Endothelial cell of umbilical vein (primary cell): Measurements from ENCODE around the gene MYH14. TPM values are rescaled to one million over a fixed set of nuclear protein-coding genes. Genes with fewer than 3 reads are reported as not detected.

ENCODE experiments used
- BruUV-seq: library from RNA; stranded (reverse); fragments of 400-500 nt; replicated peaks from 2 replicates; lab custom pipeline; 2021; lab: Mats Ljungman, UMichigan
- CTCF ChIA-PET: fragments of 300-600, 350-600 bp; sonication (Branson Sonifier 250); formaldehyde crosslinking; loops from one replicate; lab custom pipeline; 2021; ENCODE audit warnings: antibody characterized with exemption, inconsistent platforms; lab: Charles Lee
- POLR2A ChIA-PET: fragments of 300-600, 350-600 bp; sonication (Branson Sonifier 250); formaldehyde crosslinking; loops from one replicate; lab custom pipeline; 2021; ENCODE audit warnings: antibody characterized with exemption, inconsistent platforms; lab: Charles Lee
- DNase-seq: peaks from one replicate; pipeline ENCODE4 v3.0.0-alpha.2; 2011; ENCODE audit warnings: low read depth, low spot score
- FAIRE-seq: peaks from 2 replicates; lab custom pipeline; 2011; peaks lifted over from hg19 to GRCh38; lab: Jason Lieb, UNC
- H2AFZ ChIP-seq: 2 replicates; pipeline ENCODE4 v1.6.0; 2012; ENCODE audit warnings: low read depth, low read length, control low read depth, inconsistent platforms
- H3K27ac ChIP-seq: 2 replicates; pipeline ENCODE4 v1.5.1; 2011; ENCODE audit warnings: low read depth, mild to moderate bottlenecking, control low read depth, low read length, moderate library complexity; ENCODE audit not compliant: insufficient read depth
- H3K27me3 ChIP-seq, 2 experiments: 2 replicates each; pipeline versions ENCODE4 v1.6.0 to v1.6.1; 2011; ENCODE audit warnings: low read length in 2 of 2, mixed read lengths in 1 of 2; ENCODE audit not compliant: control insufficient read depth in 2 of 2, insufficient read depth in 2 of 2
- H3K36me3 ChIP-seq, 2 experiments: 2 replicates in 1 of 2; 3 replicates in 1 of 2; pipeline ENCODE4 v1.5.1; 2011; ENCODE audit warnings: low read length in 2 of 2, mild to moderate bottlenecking in 1 of 2, moderate library complexity in 1 of 2; ENCODE audit not compliant: control insufficient read depth in 2 of 2, insufficient read depth in 2 of 2; ENCODE audit errors: extremely low read depth in 1 of 2
- H3K4me1 ChIP-seq: 3 replicates; pipeline ENCODE4 v1.5.1; 2011; ENCODE audit warnings: mild to moderate bottlenecking, low read length; ENCODE audit not compliant: control insufficient read depth, insufficient read depth; ENCODE audit errors: extremely low read depth
- H3K4me2 ChIP-seq: 2 replicates; pipeline ENCODE4 v1.6.1; 2011; ENCODE audit warnings: low read length, control low read depth, mixed read lengths; ENCODE audit not compliant: insufficient read depth
- H3K4me3 ChIP-seq, 3 experiments: fragments of 200-600 bp in 1 of 3; sonication (generic), shearing (Covaris generic) in 1 of 3; replicated peaks in 1 of 3; 2 replicates each; pipeline ENCODE4 v1.5.1; 2011 to 2016; ENCODE audit warnings: control low read depth in 3 of 3, low read length in 3 of 3, mild to moderate bottlenecking in 2 of 3, inconsistent platforms in 1 of 3, low read depth in 1 of 3, moderate library complexity in 1 of 3; ENCODE audit not compliant: insufficient read depth in 1 of 3
- H3K79me2 ChIP-seq: 2 replicates; pipeline ENCODE4 v1.6.0; 2012; ENCODE audit warnings: low read length, inconsistent platforms; ENCODE audit not compliant: control insufficient read depth, insufficient read depth
- H3K9ac ChIP-seq: replicated peaks from 2 replicates; pipeline ENCODE3; 2011; ENCODE audit warnings: low read length, control low read depth; ENCODE audit not compliant: insufficient read depth; ENCODE audit errors: extremely low read depth
- H3K9me1 ChIP-seq: replicated peaks from 3 replicates; pipeline ENCODE4 v1.6.0; 2011; ENCODE audit warnings: mild to moderate bottlenecking, low read length; ENCODE audit not compliant: control insufficient read depth, insufficient read depth; ENCODE audit errors: extremely low read depth
- H3K9me3 ChIP-seq: replicated peaks from 2 replicates; pipeline ENCODE4 v1.5.1; 2012; ENCODE audit warnings: low read length, inconsistent platforms; ENCODE audit not compliant: control insufficient read depth, insufficient read depth
- H4K20me1 ChIP-seq: replicated peaks from 2 replicates; pipeline ENCODE3; 2011; ENCODE audit warnings: mild to moderate bottlenecking, low read length; ENCODE audit not compliant: control insufficient read depth, insufficient read depth; ENCODE audit errors: extremely low read depth
- CTCF ChIP-seq, 2 donors: IDR thresholded peaks; 1 replicate in 1 of 2; 2 replicates in 1 of 2; pipeline ENCODE4 v1.5.1; 2011; ENCODE audit warnings: low read length in 2 of 2, mild to moderate bottlenecking in 2 of 2, moderate library complexity in 2 of 2, control low read depth in 1 of 2, inconsistent platforms in 1 of 2, low read depth in 1 of 2; ENCODE audit not compliant: insufficient read depth in 1 of 2; ENCODE audit errors: extremely low read depth in 1 of 2
- EZH2 ChIP-seq: IDR thresholded peaks from 2 replicates; pipeline ENCODE4 v1.6.1; 2012; ENCODE audit warnings: borderline replicate concordance, low read depth, mild to moderate bottlenecking, moderate library complexity, low read length, inconsistent platforms; ENCODE audit not compliant: severe bottlenecking
- FOS ChIP-seq: IDR thresholded peaks from 2 replicates; pipeline ENCODE4 v1.6.1; 2011; ENCODE audit warnings: mild to moderate bottlenecking, low read length, moderate library complexity, borderline replicate concordance; ENCODE audit not compliant: insufficient read depth
- GATA2 ChIP-seq: IDR thresholded peaks from 2 replicates; pipeline ENCODE4 v1.7.0; 2011; ENCODE audit warnings: low read depth, mild to moderate bottlenecking, moderate library complexity, mixed read lengths, low read length; ENCODE audit not compliant: insufficient read length, insufficient read depth
- JUN ChIP-seq: IDR thresholded peaks from 2 replicates; pipeline ENCODE4 v1.6.1; 2011; ENCODE audit warnings: borderline replicate concordance, low read depth; ENCODE audit not compliant: insufficient read length, insufficient read depth
- MAX ChIP-seq: IDR thresholded peaks from 2 replicates; pipeline ENCODE4 v1.6.1; 2011; ENCODE audit not compliant: insufficient read depth, insufficient read length
- MYC ChIP-seq: IDR thresholded peaks from one replicate; pipeline ENCODE4 v1.6.1; 2011; ENCODE audit warnings: mild to moderate bottlenecking, low read depth, low read length
- POLR2A ChIP-seq: IDR thresholded peaks from 2 replicates; pipeline ENCODE4 v1.6.1; 2012; ENCODE audit warnings: low read depth, mild to moderate bottlenecking, control low read depth, low read length
- POLR2AphosphoS5 ChIP-seq: IDR thresholded peaks from 2 replicates; pipeline ENCODE4 v1.6.1; 2012; ENCODE audit warnings: low read depth, mild to moderate bottlenecking, control low read depth, low read length, moderate library complexity; ENCODE audit not compliant: insufficient read depth
- dilution Hi-C: fragments of 300-500 bp; cut with MboI; formaldehyde crosslinking; loops from one replicate; pipeline ENCODE4 v1.15.0; 2019; ENCODE audit warnings: low sequenced_read_pairs; ENCODE audit not compliant: extremely low pct_ligation_motif_present
- intact Hi-C: fragments of 100-400 bp; cut with micrococcal nuclease; formaldehyde crosslinking; loops from one replicate; pipeline ENCODE4 v1.10.0; 2022
- polyA plus RNA-seq, 4 experiments: library from polyadenylated mRNA; depleted of rRNA in 3 of 4; stranded (reverse) in 3 of 4; unstranded in 1 of 4; fragments of >200 nt; gene quantifications; 2 replicates each; pipeline versions ENCODE4 v1.2.1 to v1.2.3, GENCODE V29; 2011 to 2012; ENCODE audit warnings: missing spikeins in 1 of 4
- total RNA-seq: library from RNA; stranded (reverse); gene quantifications from 2 replicates; pipeline ENCODE4 v1.2.3, GENCODE V29; 2021

MYH14 gene
- total and polyA plus RNA-seq, 2 donors (not counting 3 experiments of a cell fraction or from before 2014, with no cell fraction given): 0.13 TPM; not detected in 1

DNA sequence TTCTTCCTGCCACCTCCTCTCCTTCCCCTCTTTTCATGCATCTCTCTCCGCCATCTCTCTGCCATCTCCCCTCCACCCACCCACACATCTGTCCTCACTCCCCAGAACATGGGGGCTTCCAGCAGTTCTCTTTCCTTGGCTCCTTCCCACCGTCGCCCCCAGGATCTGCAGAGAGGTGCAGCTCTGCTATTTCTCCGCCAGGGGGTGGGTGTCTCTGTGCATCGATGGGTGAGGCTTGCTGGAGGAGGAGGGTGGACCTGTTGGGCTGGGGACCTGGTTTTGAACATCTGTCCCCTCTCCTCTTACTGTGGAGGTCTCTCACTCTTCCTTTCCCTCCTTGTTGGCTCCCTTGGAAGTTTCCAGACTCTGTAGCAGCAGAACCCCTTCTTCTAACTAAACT, 51.7 kb downstream of the MYH14 start:
- H3K4me2 ChIP-seq: no peak overlapping the region
- H3K27ac ChIP-seq: no peak overlapping the region
- H3K27me3 ChIP-seq: no peaks in the 10 kb centered on the region
- DNase-seq (no peak), FAIRE-seq (no peak)
- intact Hi-C loops: no loop called here
- H3K79me2 ChIP-seq: no peaks in the 10 kb centered on the region
- H3K9ac ChIP-seq: no peak overlapping the region
- H2AFZ ChIP-seq: no peak overlapping the region
- H3K9me1 ChIP-seq: no peaks in the 10 kb centered on the region
- dilution Hi-C loops: no loop called here
- ChIA-PET CTCF (interaction anchor here (1.0 to 3.5 kb wide), 6 partner anchors 45 to 667 kb away, joined by 3 to 43 read pairs (median 4); partner anchors contain the start of gene KCNC3), POLR2A (no interaction called here)
- BruUV-seq: no TSS peak
- H3K4me1 ChIP-seq: no peaks in the 10 kb centered on the region
- H4K20me1 ChIP-seq: no peaks in the 10 kb centered on the region
- H3K9me3 ChIP-seq: no peaks in the 10 kb centered on the region
- H3K36me3 ChIP-seq: no peaks in the 10 kb centered on the region
- no peak overlapping the region for H3K4me3 ChIP-seq
- TF ChIP-seq POLR2A (no peak), CTCF (IDR thresholded peaks at IDR 0.05; ENCODE audit: extremely low read depth in 1 of 2, insufficient read depth in 1 of 2, low read depth in 1 of 2, low read length in 2 of 2) (peak; percentile 12 to 15), EZH2 (no peak)

GRCh38 chr19:50257141-50257540, 53.7 kb downstream of the MYH14 start:
- no peaks in the 10 kb centered on the region for H3K27me3 ChIP-seq
- H3K4me3 ChIP-seq: no peak overlapping the region
- dilution Hi-C loops: no loop called here
- no peak overlapping the region for H3K27ac ChIP-seq
- H3K4me2 ChIP-seq: no peak overlapping the region
- no peak overlapping the region for H2AFZ ChIP-seq
- no peak overlapping the region for H3K9ac ChIP-seq
- H3K4me1 ChIP-seq: no peaks in the 10 kb centered on the region
- POLR2A ChIA-PET: no interaction called here
- BruUV-seq: no TSS peak
- H3K36me3 ChIP-seq: no peaks in the 10 kb centered on the region
- intact Hi-C loops: no loop called here
- no peak for FAIRE-seq
- H4K20me1 ChIP-seq: no peaks in the 10 kb centered on the region
- no peak for DNase-seq
- no peaks in the 10 kb centered on the region for H3K9me3 ChIP-seq
- no peaks in the 10 kb centered on the region for H3K9me1 ChIP-seq
- no peaks in the 10 kb centered on the region for H3K79me2 ChIP-seq
- CTCF ChIA-PET: no interaction called here
- TF ChIP-seq EZH2 (no peak), POLR2AphosphoS5 (no peak), CTCF (IDR thresholded peaks at IDR 0.05; ENCODE audit: extremely low read depth in 1 of 2, insufficient read depth in 1 of 2, low read depth in 1 of 2, low read length in 2 of 2) (no peak), JUN (no peak), FOS (no peak), GATA2 (no peak), MAX (no peak), MYC (no peak), POLR2A (no peak)
